Upper lobe of left lung (tissue), 4 donors: ENCODE measurements around the gene RMI1.

Experiments
- POLR2AphosphoS5 ChIP-seq, 2 donors: sonication (generic); formaldehyde crosslinking; IDR thresholded peaks; one replicate each; pipeline ENCODE4 v1.5.1; 2017; ENCODE audit warnings: antibody characterized with exemption in 2 of 2
- TF ChIP-seq, protein P1 (sequence below), 6 experiments: fragments of 450-650 bp in 4 of 6; fragments of 200-600 bp in 2 of 6; sonication (generic) in 2 of 6; IDR thresholded peaks; one replicate each; pipeline ENCODE4 v1.5.1; 2016 to 2019; ENCODE audit warnings: antibody characterized with exemption in 6 of 6

DNA sequence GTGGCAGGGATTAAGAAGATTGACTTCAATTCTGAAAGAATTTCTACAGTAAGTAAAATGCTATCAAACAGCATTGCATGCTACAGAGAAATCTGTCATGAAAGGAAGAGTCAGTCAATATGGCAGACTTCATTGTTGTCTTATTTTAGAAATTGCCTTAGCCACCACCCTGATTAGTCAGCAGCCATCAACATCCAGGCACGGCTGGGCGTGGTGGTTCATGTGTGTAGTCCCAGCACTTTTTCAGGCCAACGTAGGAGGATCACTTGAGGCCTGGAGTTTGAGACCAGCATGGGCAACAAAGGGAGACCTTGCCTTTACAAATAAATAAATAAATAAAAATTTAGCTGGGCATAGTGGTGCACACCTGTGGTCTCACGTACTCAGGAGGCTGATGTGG is 46.6 kb downstream of the RMI1 start:
- TF ChIP-seq, protein P1, sequence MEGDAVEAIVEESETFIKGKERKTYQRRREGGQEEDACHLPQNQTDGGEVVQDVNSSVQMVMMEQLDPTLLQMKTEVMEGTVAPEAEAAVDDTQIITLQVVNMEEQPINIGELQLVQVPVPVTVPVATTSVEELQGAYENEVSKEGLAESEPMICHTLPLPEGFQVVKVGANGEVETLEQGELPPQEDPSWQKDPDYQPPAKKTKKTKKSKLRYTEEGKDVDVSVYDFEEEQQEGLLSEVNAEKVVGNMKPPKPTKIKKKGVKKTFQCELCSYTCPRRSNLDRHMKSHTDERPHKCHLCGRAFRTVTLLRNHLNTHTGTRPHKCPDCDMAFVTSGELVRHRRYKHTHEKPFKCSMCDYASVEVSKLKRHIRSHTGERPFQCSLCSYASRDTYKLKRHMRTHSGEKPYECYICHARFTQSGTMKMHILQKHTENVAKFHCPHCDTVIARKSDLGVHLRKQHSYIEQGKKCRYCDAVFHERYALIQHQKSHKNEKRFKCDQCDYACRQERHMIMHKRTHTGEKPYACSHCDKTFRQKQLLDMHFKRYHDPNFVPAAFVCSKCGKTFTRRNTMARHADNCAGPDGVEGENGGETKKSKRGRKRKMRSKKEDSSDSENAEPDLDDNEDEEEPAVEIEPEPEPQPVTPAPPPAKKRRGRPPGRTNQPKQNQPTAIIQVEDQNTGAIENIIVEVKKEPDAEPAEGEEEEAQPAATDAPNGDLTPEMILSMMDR (IDR thresholded peaks at IDR 0.05) = no peak
- no peak for TF ChIP-seq POLR2AphosphoS5 (IDR thresholded peaks at IDR 0.05)
